ENCODE data around the gene CLSTN2. TPM values are rescaled to one million over a fixed set of nuclear protein-coding genes. Genes with fewer than 3 reads are reported as not detected.

The CLSTN2 gene
- total and polyA plus RNA-seq, 2 of the 13 experiments (the other 11 are each of a cell fraction or from before 2014, with no cell fraction given): not detected

DNA sequence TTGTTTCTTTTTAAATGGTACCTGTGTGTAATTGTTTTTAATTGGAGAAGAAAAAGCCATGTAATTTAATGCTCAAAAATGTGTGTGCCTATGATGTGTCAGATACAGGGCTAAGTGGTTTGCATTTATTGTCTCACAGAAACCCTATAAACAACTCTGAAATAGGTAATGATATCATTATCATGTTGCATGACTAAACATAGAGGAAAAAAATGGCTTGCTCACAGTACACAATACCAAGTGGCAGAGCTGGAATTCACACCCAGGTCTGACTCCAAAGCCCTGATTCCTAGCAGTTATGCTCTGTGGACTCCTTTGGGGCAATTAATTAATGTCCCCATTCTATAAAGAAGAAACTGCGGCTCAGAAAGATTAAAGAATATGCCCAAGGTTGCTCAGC is 505.5 kb downstream of the CLSTN2 start (continued):
- TF ChIP-seq ZBTB40 (IDR thresholded peaks at IDR 0.05) (no peak), ZBTB40 (CRISPR knock-in tag; IDR thresholded peaks at IDR 0.05) (no peak), IRF9 (CRISPR knock-in tag; IDR thresholded peaks at IDR 0.05; ENCODE audit: borderline replicate concordance) (no peak), WIZ (CRISPR knock-in tag; IDR thresholded peaks at IDR 0.05) (no peak), AFF4 (CRISPR knock-in tag; IDR thresholded peaks at IDR 0.05) (no peak), ZNF143 (CRISPR knock-in tag; IDR thresholded peaks at IDR 0.05) (no peak), ZNF597 (CRISPR knock-in tag; IDR thresholded peaks at IDR 0.05) (no peak), USF2 (IDR thresholded peaks at IDR 0.05; ENCODE audit: low read depth, low read length) (no peak), USF2 (CRISPR knock-in tag; IDR thresholded peaks at IDR 0.05; ENCODE audit: borderline replicate concordance) (no peak), MZF1 (CRISPR knock-in tag; IDR thresholded peaks at IDR 0.05; ENCODE audit: borderline replicate concordance) (no peak)
